H1 (cell line): Measurements from ENCODE around the gene TSPAN5. TPM values are rescaled to one million over a fixed set of nuclear protein-coding genes. Genes with fewer than 3 reads are reported as not detected.

Source experiments
- CTCF ChIA-PET: fragments of 300-600 bp; sonication (Branson Sonifier 250); formaldehyde crosslinking; loops from one replicate; lab custom pipeline; 2021; ENCODE audit not compliant: partially characterized antibody; lab: Charles Lee
- POLR2A ChIA-PET: fragments of 300-600 bp; sonication (Branson Sonifier 250); formaldehyde crosslinking; loops from one replicate; lab custom pipeline; 2021; ENCODE audit warnings: inconsistent platforms; ENCODE audit not compliant: partially characterized antibody; lab: Charles Lee
- DNase-seq, 2 experiments: peaks; one replicate each; pipeline versions ENCODE4 v3.0.0 to v3.0.0-alpha.2; 2010 to 2022; ENCODE audit warnings: low spot score in 2 of 2, low read depth in 1 of 2, mixed read lengths in 1 of 2
- FAIRE-seq: peaks from 2 replicates; lab custom pipeline; 2011; peaks lifted over from hg19 to GRCh38; lab: Jason Lieb, UNC
- H2AFZ ChIP-seq: 2 replicates; pipeline ENCODE4 v1.8.1; 2012; ENCODE audit warnings: low read length, inconsistent platforms
- H2AK5ac ChIP-seq: 2 replicates; pipeline ENCODE4 v1.6.1; 2013; ENCODE audit warnings: low read depth, low read length
- H2BK120ac ChIP-seq: replicated peaks from 2 replicates; pipeline ENCODE3; 2013; ENCODE audit warnings: low read depth, low read length, inconsistent platforms
- H2BK12ac ChIP-seq: 2 replicates; pipeline ENCODE4 v1.6.1; 2013; ENCODE audit warnings: low read depth, low read length
- H2BK15ac ChIP-seq: 2 replicates; pipeline ENCODE4 v1.6.1; 2013; ENCODE audit warnings: low read length
- H2BK20ac ChIP-seq: 2 replicates; pipeline ENCODE4 v1.6.1; 2013; ENCODE audit warnings: low read length
- H2BK5ac ChIP-seq: 2 replicates; pipeline ENCODE4 v1.6.1; 2013; ENCODE audit warnings: low read depth, low read length
- H3K14ac ChIP-seq: 2 replicates; pipeline ENCODE4 v1.6.1; 2013; ENCODE audit warnings: inconsistent platforms; ENCODE audit not compliant: insufficient read length
- H3K18ac ChIP-seq: 2 replicates; pipeline ENCODE4 v1.6.1; 2013; ENCODE audit warnings: low read length; ENCODE audit errors: extremely low read depth
- H3K23ac ChIP-seq: 2 replicates; pipeline ENCODE4 v1.6.1; 2013; ENCODE audit warnings: inconsistent platforms; ENCODE audit not compliant: insufficient read length
- H3K23me2 ChIP-seq: 2 replicates; pipeline ENCODE4 v1.6.1; 2013; ENCODE audit warnings: low read depth, low read length
- H3K27ac ChIP-seq: 2 replicates; pipeline ENCODE4 v1.6.1; 2011; ENCODE audit warnings: low read depth, low read length, inconsistent platforms
- H3K27me3 ChIP-seq, 4 experiments: replicated peaks in 1 of 4; 1 replicate in 1 of 4; 2 replicates in 3 of 4; pipeline versions ENCODE4 v1.6.1 to v1.8.1; 2011 to 2013; ENCODE audit warnings: low read length in 3 of 4, mild to moderate bottlenecking in 3 of 4, inconsistent platforms in 2 of 4, mixed read lengths in 2 of 4, moderate library complexity in 1 of 4; ENCODE audit not compliant: control insufficient read depth in 3 of 4, insufficient read depth in 3 of 4; ENCODE audit errors: extremely low read depth in 1 of 4
- H3K36me3 ChIP-seq, 4 experiments: 2 replicates each; pipeline versions ENCODE4 v1.6.1 to v1.8.1; 2011 to 2013; ENCODE audit warnings: mild to moderate bottlenecking in 4 of 4, low read length in 3 of 4, moderate library complexity in 2 of 4, control low read depth in 1 of 4, inconsistent platforms in 1 of 4; ENCODE audit not compliant: insufficient read depth in 4 of 4, control insufficient read depth in 2 of 4
- H3K4ac ChIP-seq: replicated peaks from 2 replicates; pipeline ENCODE3; 2013; ENCODE audit warnings: low read length, low read depth, mixed read lengths, inconsistent platforms; ENCODE audit not compliant: insufficient read length
- H3K4me1 ChIP-seq, 4 experiments: replicated peaks in 1 of 4; 1 replicate in 1 of 4; 2 replicates in 3 of 4; pipeline versions ENCODE4 v1.6.1 to v1.8.1; 2011 to 2013; ENCODE audit warnings: low read length in 3 of 4, inconsistent platforms in 2 of 4, mixed read lengths in 1 of 4; ENCODE audit not compliant: insufficient read depth in 4 of 4, control insufficient read depth in 3 of 4
- H3K4me2 ChIP-seq, 2 experiments: 2 replicates each; pipeline versions ENCODE4 v1.6.1 to v1.8.1; 2011 to 2013; ENCODE audit warnings: low read depth in 2 of 2, low read length in 2 of 2, control low read depth in 1 of 2, inconsistent platforms in 1 of 2, mild to moderate bottlenecking in 1 of 2; ENCODE audit not compliant: insufficient read depth in 1 of 2
- H3K4me3 ChIP-seq, 4 experiments: fragments of 200-600, 300-600 bp in 1 of 4; sonication (generic), shearing (Covaris generic), sonication (Bioruptor Twin) in 1 of 4; 2 replicates each; pipeline versions ENCODE4 v1.5.1 to v1.8.1; 2011 to 2016; ENCODE audit warnings: low read length in 4 of 4, low read depth in 3 of 4, control low read depth in 2 of 4, inconsistent platforms in 2 of 4, mild to moderate bottlenecking in 2 of 4, mixed read lengths in 1 of 4, moderate library complexity in 1 of 4; ENCODE audit not compliant: insufficient read depth in 2 of 4; ENCODE audit errors: extremely low read depth in 1 of 4
- H3K56ac ChIP-seq: replicated peaks from 2 replicates; pipeline ENCODE3; 2013; ENCODE audit warnings: low read depth, mild to moderate bottlenecking, mixed read lengths, low read length, inconsistent platforms; ENCODE audit not compliant: insufficient read length
- H3K79me1 ChIP-seq: 2 replicates; pipeline ENCODE4 v1.6.1; 2013; ENCODE audit warnings: low read depth, low read length, control low read depth
- H3K79me2 ChIP-seq, 2 experiments: 2 replicates each; pipeline versions ENCODE4 v1.6.1 to v1.8.1; 2012 to 2013; ENCODE audit warnings: low read length in 2 of 2, mild to moderate bottlenecking in 2 of 2, inconsistent platforms in 1 of 2; ENCODE audit not compliant: insufficient read depth in 2 of 2, control insufficient read depth in 1 of 2
- H3K9ac ChIP-seq, 4 experiments: replicated peaks in 1 of 4; 1 replicate in 1 of 4; 2 replicates in 3 of 4; pipeline versions ENCODE4 v1.6.1 to v1.8.1; 2011 to 2013; ENCODE audit warnings: low read depth in 3 of 4, low read length in 3 of 4, control low read depth in 2 of 4, mild to moderate bottlenecking in 2 of 4, moderate library complexity in 2 of 4, inconsistent platforms in 1 of 4; ENCODE audit errors: extremely low read depth in 1 of 4
- H3K9me3 ChIP-seq, 2 experiments: 2 replicates each; pipeline versions ENCODE4 v1.6.1 to v1.8.1; 2012 to 2013; ENCODE audit warnings: mild to moderate bottlenecking in 2 of 2, moderate library complexity in 2 of 2, control low read depth in 1 of 2, inconsistent platforms in 1 of 2, low read depth in 1 of 2, low read length in 1 of 2, mixed read lengths in 1 of 2; ENCODE audit not compliant: insufficient read depth in 2 of 2
- H4K20me1 ChIP-seq, 2 experiments: replicated peaks in 1 of 2; 2 replicates each; pipeline versions ENCODE3 to v1.8.1; 2011 to 2013; ENCODE audit warnings: inconsistent platforms in 2 of 2, low read length in 2 of 2, mild to moderate bottlenecking in 1 of 2; ENCODE audit not compliant: insufficient read depth in 2 of 2, control insufficient read depth in 1 of 2
- H4K5ac ChIP-seq: 2 replicates; pipeline ENCODE4 v1.6.1; 2013; ENCODE audit warnings: low read length, low read depth, mixed read lengths, inconsistent platforms; ENCODE audit not compliant: insufficient read length
- H4K8ac ChIP-seq: 2 replicates; pipeline ENCODE4 v1.8.0; 2013; ENCODE audit warnings: mild to moderate bottlenecking, moderate library complexity, low read length, inconsistent platforms; ENCODE audit not compliant: insufficient read depth; ENCODE audit errors: extremely low read depth
- H4K91ac ChIP-seq: replicated peaks from 2 replicates; pipeline ENCODE3; 2013; ENCODE audit warnings: low read length, mixed read lengths, inconsistent platforms; ENCODE audit not compliant: insufficient read length
- CEBPB ChIP-seq: IDR thresholded peaks from 2 replicates; pipeline ENCODE4 v1.6.1; 2012; ENCODE audit warnings: low read depth, low read length
- CHD1 ChIP-seq: IDR thresholded peaks from 2 replicates; pipeline ENCODE4 v1.6.1; 2012; ENCODE audit warnings: low read depth, low read length, improper control_type of control experiment
- EZH2 ChIP-seq: fragments of 200-600 bp; sonication (generic); IDR thresholded peaks from 2 replicates; pipeline ENCODE4 v1.7.1; 2012; ENCODE audit warnings: low read depth, mild to moderate bottlenecking, moderate library complexity, low read length, inconsistent platforms; ENCODE audit not compliant: severe bottlenecking
- GTF2F1 ChIP-seq: IDR thresholded peaks from 2 replicates; pipeline ENCODE4 v1.6.1; 2012; ENCODE audit warnings: low read depth, low read length, improper control_type of control experiment, borderline replicate concordance
- JUN ChIP-seq: IDR thresholded peaks from 2 replicates; pipeline ENCODE4 v1.6.1; 2011; ENCODE audit warnings: low read depth, mild to moderate bottlenecking, improper control_type of control experiment, low read length
- KDM4A ChIP-seq: IDR thresholded peaks from one replicate; pipeline ENCODE4 v1.7.1; 2012; ENCODE audit warnings: low read depth, mild to moderate bottlenecking, moderate library complexity, low read length, inconsistent platforms; ENCODE audit not compliant: severe bottlenecking
- NRF1 ChIP-seq: IDR thresholded peaks from 2 replicates; pipeline ENCODE4 v1.6.1; 2011; ENCODE audit warnings: mild to moderate bottlenecking, low read depth, low read length, improper control_type of control experiment
- POU5F1 ChIP-seq: IDR thresholded peaks from 2 replicates; pipeline ENCODE4 v1.6.1; 2011; ENCODE audit warnings: low read depth, mild to moderate bottlenecking, low read length, moderate library complexity
- RXRA ChIP-seq: IDR thresholded peaks from 2 replicates; pipeline ENCODE4 v1.6.1; 2011; ENCODE audit warnings: low read depth, mild to moderate bottlenecking, low read length, moderate library complexity; ENCODE audit not compliant: insufficient read depth
- SAP30 ChIP-seq: fragments of 300-600 bp; sonication (generic); IDR thresholded peaks from 2 replicates; pipeline ENCODE4 v1.7.1; 2012; ENCODE audit warnings: low read length, moderate library complexity, mild to moderate bottlenecking, inconsistent platforms; ENCODE audit not compliant: insufficient read depth, insufficient replicate concordance
- SIRT6 ChIP-seq: IDR thresholded peaks from one replicate; pipeline ENCODE4 v1.7.1; 2012; ENCODE audit warnings: low read length, inconsistent platforms
- SRF ChIP-seq: IDR thresholded peaks from 2 replicates; pipeline ENCODE4 v1.6.1; 2011; ENCODE audit warnings: mild to moderate bottlenecking, low read depth, low read length, moderate library complexity
- WGBS, 2 experiments: shearing (Covaris generic) in 1 of 2; methylation state at CpG; one replicate each; pipeline versions ENCODE4 v1.1.6 to v1.1.7; 2013 to 2015; ENCODE audit warnings: low lambda C conversion rate in 2 of 2, mixed read lengths in 2 of 2, inconsistent platforms in 1 of 2, low coverage in 1 of 2, missing lambda C conversion rate in 1 of 2; ENCODE audit not compliant: insufficient replicate concordance in 2 of 2, insufficient coverage in 1 of 2, insufficient read length in 1 of 2; ENCODE audit errors: extremely low coverage in 1 of 2, missing lambda C conversion rate in 1 of 2; 5-methylcytosine and 5-hydroxymethylcytosine counted together
- polyA plus RNA-seq, 7 experiments: library from polyadenylated mRNA; depleted of rRNA in 3 of 7; stranded (reverse) in 5 of 7; unstranded in 2 of 7; fragments of >200 nt in 5 of 7; fragments of 200-250 nt in 2 of 7; gene quantifications; 1 replicate in 5 of 7; 2 replicates in 1 of 7; 4 replicates in 1 of 7; pipeline versions ENCODE4 v1.2.1 to v1.2.3, GENCODE V29; 2011 to 2013; ENCODE audit warnings: missing spikeins in 2 of 7, mixed read lengths in 2 of 7
- total RNA-seq: library from RNA; stranded (reverse); fragmentation: NEBNext Ultra II Directional; extraction: Animal tissue kit (Norgen Biotek cat#: 25700); gene quantifications from 2 replicates; pipeline ENCODE4 v1.2.1, GENCODE V29; 2021
- TF ChIP-seq, protein P1 (sequence below): IDR thresholded peaks from 2 replicates; pipeline ENCODE4 v1.6.1; 2012; ENCODE audit warnings: low read length, inconsistent platforms

TSPAN5 gene
- total and polyA plus RNA-seq, 2 of the 8 experiments (the other 6 are each of a cell fraction or from before 2014, with no cell fraction given), result 17.6 to 21.2 TPM

DNA sequence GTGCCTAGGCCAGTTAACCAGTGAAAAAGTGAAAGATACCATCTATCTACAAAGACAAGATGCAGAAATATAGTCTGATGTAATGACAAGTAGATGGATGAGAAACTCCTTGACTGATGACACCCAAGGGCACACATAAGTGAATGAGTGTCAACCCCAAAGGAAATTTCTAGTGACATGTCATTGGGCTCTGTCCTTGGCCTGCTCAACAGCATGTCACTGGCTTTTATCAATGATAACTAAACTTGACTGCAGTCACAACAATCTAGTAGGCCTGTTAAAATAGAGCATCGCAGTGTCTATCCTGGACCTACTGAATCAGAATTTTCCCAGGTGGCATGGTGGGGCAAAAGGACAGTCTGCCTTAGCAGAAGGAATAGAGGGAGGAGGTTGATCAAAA lies 155.8 kb downstream of the TSPAN5 start:
- H2BK15ac ChIP-seq, result no peak overlapping the region
- no peak overlapping the region for H3K56ac ChIP-seq
- H3K79me2 ChIP-seq, result no peaks in the 10 kb centered on the region
- H3K27me3 ChIP-seq, result no peaks in the 10 kb centered on the region
- H4K8ac ChIP-seq, result no peak overlapping the region
- H3K9me3 ChIP-seq, result no peaks in the 10 kb centered on the region
- CTCF ChIA-PET, result interaction anchor here (1.8 kb wide), 1 partner anchor 16 kb away, joined by 4 read pairs; no protein-coding TSS in a partner anchor
- H3K23me2 ChIP-seq, result no peaks in the 10 kb centered on the region
- H3K36me3 ChIP-seq, result no peaks in the 10 kb centered on the region
- no peak overlapping the region for H2AFZ ChIP-seq
- no peak overlapping the region for H3K4me2 ChIP-seq
- no peaks in the 10 kb centered on the region for H4K20me1 ChIP-seq
- no peak for DNase-seq
- H3K23ac ChIP-seq, result no peak overlapping the region
- H3K18ac ChIP-seq, result no peak overlapping the region
- H3K27ac ChIP-seq, result no peak overlapping the region
- no peak overlapping the region for H4K91ac ChIP-seq
- WGBS, 2 experiments, result 95% methylated on average over 1 of the region's 1 CpG; no CpG with 5 or more reads in 1 of the 2 experiments
- H3K4me3 ChIP-seq, result no peak overlapping the region
- H3K4ac ChIP-seq, result no peak overlapping the region
- no peak overlapping the region for H3K9ac ChIP-seq
- no peak overlapping the region for H2BK20ac ChIP-seq
- no peak overlapping the region for H2BK5ac ChIP-seq
- no peak for FAIRE-seq
- H2BK12ac ChIP-seq, result no peak overlapping the region
- no peaks in the 10 kb centered on the region; the same call in 1 of the 2 replicates for H3K79me1 ChIP-seq
- peaks cover 0 to 6% (median 3%) of the 10 kb centered on the region in 4 experiments; a peak in 4 of 7 replicates for H3K4me1 ChIP-seq
- no peak overlapping the region for H2AK5ac ChIP-seq
- H4K5ac ChIP-seq, result no peak overlapping the region
- POLR2A ChIA-PET, result no interaction called here
- H3K14ac ChIP-seq, result no peak overlapping the region
- no peak overlapping the region for H2BK120ac ChIP-seq
- no peak for TF ChIP-seq GTF2F1
- TF ChIP-seq SIRT6, result no peak
- no peak for TF ChIP-seq SAP30
- TF ChIP-seq POU5F1, result no peak
- no peak for TF ChIP-seq RXRA
- no peak for TF ChIP-seq KDM4A
- TF ChIP-seq NRF1, result no peak
- no peak for TF ChIP-seq CEBPB
- no peak for TF ChIP-seq EZH2
- TF ChIP-seq CHD1, result no peak
- TF ChIP-seq, protein P1, sequence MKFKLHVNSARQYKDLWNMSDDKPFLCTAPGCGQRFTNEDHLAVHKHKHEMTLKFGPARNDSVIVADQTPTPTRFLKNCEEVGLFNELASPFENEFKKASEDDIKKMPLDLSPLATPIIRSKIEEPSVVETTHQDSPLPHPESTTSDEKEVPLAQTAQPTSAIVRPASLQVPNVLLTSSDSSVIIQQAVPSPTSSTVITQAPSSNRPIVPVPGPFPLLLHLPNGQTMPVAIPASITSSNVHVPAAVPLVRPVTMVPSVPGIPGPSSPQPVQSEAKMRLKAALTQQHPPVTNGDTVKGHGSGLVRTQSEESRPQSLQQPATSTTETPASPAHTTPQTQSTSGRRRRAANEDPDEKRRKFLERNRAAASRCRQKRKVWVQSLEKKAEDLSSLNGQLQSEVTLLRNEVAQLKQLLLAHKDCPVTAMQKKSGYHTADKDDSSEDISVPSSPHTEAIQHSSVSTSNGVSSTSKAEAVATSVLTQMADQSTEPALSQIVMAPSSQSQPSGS, result no peak
- TF ChIP-seq SRF, result no peak
- TF ChIP-seq JUN, result no peak
